HEK293 (cell line): Measurements from ENCODE around the gene MARK4.

Experiments used
- CTCF ChIA-PET: fragments of 350-600 bp; formaldehyde crosslinking; extraction: SDS; loops from one replicate; lab custom pipeline; 2021; ENCODE audit warnings: antibody characterized with exemption; lab: Yijun Ruan, JAX
- POLR2A ChIA-PET: fragments of 300-600 bp; formaldehyde crosslinking; extraction: SDS; loops from one replicate; lab custom pipeline; 2020; ENCODE audit warnings: antibody characterized with exemption, inconsistent platforms; lab: Yijun Ruan, JAX
- H3K27ac ChIP-seq: fragments of 200-500 bp; sonication (Bioruptor generic); 2 replicates; pipeline ENCODE4 v1.5.1; 2014; ENCODE audit warnings: low read depth, low read length, control low read depth, inconsistent platforms; ENCODE audit errors: extremely low read depth
- H3K36me3 ChIP-seq, 2 experiments: fragments of 200-500 bp in 1 of 2; sonication (Bioruptor generic) in 1 of 2; 1 replicate in 1 of 2; 2 replicates in 1 of 2; pipeline ENCODE4 v1.5.1; 2014 to 2017; ENCODE audit warnings: inconsistent platforms in 2 of 2, low read length in 2 of 2; ENCODE audit not compliant: control insufficient read depth in 2 of 2, insufficient read depth in 1 of 2
- H3K4me1 ChIP-seq: fragments of 200-500 bp; sonication (Bioruptor generic); 2 replicates; pipeline ENCODE4 v1.5.1; 2014; ENCODE audit warnings: mild to moderate bottlenecking, low read length, inconsistent platforms; ENCODE audit not compliant: control insufficient read depth, insufficient read depth
- H3K4me3 ChIP-seq: 2 replicates; pipeline ENCODE4 v1.5.1; 2011; ENCODE audit warnings: low read depth, mild to moderate bottlenecking, control low read depth, low read length, moderate library complexity
- H3K9me3 ChIP-seq: fragments of 200-500 bp; sonication (Bioruptor generic); 2 replicates; pipeline ENCODE4 v1.5.1; 2014; ENCODE audit warnings: low read depth, low read length, inconsistent platforms; ENCODE audit not compliant: control insufficient read depth, insufficient read depth
- GLI4 ChIP-seq: fragments of 450-650 bp; formaldehyde crosslinking; IDR thresholded peaks from 2 replicates; pipeline ENCODE4 v1.5.1; 2016; ENCODE audit warnings: missing biosample characterization, missing genetic modification characterization
- KLF9 ChIP-seq: fragments of 450-650 bp; formaldehyde crosslinking; IDR thresholded peaks from 2 replicates; pipeline ENCODE4 v1.5.1; 2016; ENCODE audit warnings: missing biosample characterization, missing genetic modification characterization, low read depth
- SCRT2 ChIP-seq: fragments of 450-650 bp; formaldehyde crosslinking; IDR thresholded peaks from 2 replicates; pipeline ENCODE4 v1.5.1; 2016; ENCODE audit warnings: missing biosample characterization, missing genetic modification characterization
- TRIM28 ChIP-seq: IDR thresholded peaks from 2 replicates; pipeline ENCODE4 v1.6.1; 2011; ENCODE audit warnings: low read length, control low read depth, borderline replicate concordance
- WT1 ChIP-seq: fragments of 450-650 bp; formaldehyde crosslinking; IDR thresholded peaks from 2 replicates; pipeline ENCODE4 v1.5.1; 2016; ENCODE audit warnings: missing biosample characterization, missing genetic modification characterization
- ZNF132 ChIP-seq: fragments of 450-650 bp; formaldehyde crosslinking; IDR thresholded peaks from 2 replicates; pipeline ENCODE4 v1.5.1; 2017; ENCODE audit warnings: missing biosample characterization, missing genetic modification characterization, borderline replicate concordance
- ZNF146 ChIP-seq: fragments of 450-650 bp; formaldehyde crosslinking; IDR thresholded peaks from 2 replicates; pipeline ENCODE4 v1.5.1; 2016; ENCODE audit warnings: missing biosample characterization, missing genetic modification characterization
- ZNF16 ChIP-seq: fragments of 450-650 bp; formaldehyde crosslinking; IDR thresholded peaks from 2 replicates; pipeline ENCODE4 v1.5.1; 2016; ENCODE audit warnings: low read depth, missing biosample characterization, missing genetic modification characterization
- ZNF214 ChIP-seq: fragments of 450-650 bp; formaldehyde crosslinking; IDR thresholded peaks from 2 replicates; pipeline ENCODE4 v1.5.1; 2017; ENCODE audit warnings: missing biosample characterization, mild to moderate bottlenecking, missing genetic modification characterization, borderline replicate concordance
- ZNF394 ChIP-seq: fragments of 450-650 bp; formaldehyde crosslinking; IDR thresholded peaks from 2 replicates; pipeline ENCODE4 v1.5.1; 2016; ENCODE audit warnings: missing biosample characterization, missing genetic modification characterization, mild to moderate bottlenecking, moderate library complexity, borderline replicate concordance
- ZNF510 ChIP-seq: fragments of 450-650 bp; formaldehyde crosslinking; IDR thresholded peaks from 2 replicates; pipeline ENCODE4 v1.5.1; 2018; ENCODE audit warnings: mild to moderate bottlenecking, missing genetic modification characterization, missing biosample characterization; ENCODE audit not compliant: insufficient replicate concordance
- ZNF555 ChIP-seq: fragments of 450-650 bp; formaldehyde crosslinking; conservative IDR thresholded peaks from 2 replicates; pipeline ENCODE4 v1.5.1; 2017; ENCODE audit warnings: missing biosample characterization, mild to moderate bottlenecking, missing genetic modification characterization, inconsistent platforms
- ZNF561 ChIP-seq: fragments of 450-650 bp; IDR thresholded peaks from 2 replicates; pipeline ENCODE4 v1.5.1; 2018; ENCODE audit warnings: missing biosample characterization, missing genetic modification characterization, borderline replicate concordance
- ZNF623 ChIP-seq: fragments of 450-650 bp; formaldehyde crosslinking; IDR thresholded peaks from 2 replicates; pipeline ENCODE4 v1.5.1; 2016; ENCODE audit warnings: missing biosample characterization, missing genetic modification characterization
- ZNF670 ChIP-seq: fragments of 450-650 bp; formaldehyde crosslinking; IDR thresholded peaks from 2 replicates; pipeline ENCODE4 v1.5.1; 2016; ENCODE audit warnings: missing biosample characterization, missing genetic modification characterization, low read depth
- ZNF791 ChIP-seq: fragments of 450-650 bp; formaldehyde crosslinking; IDR thresholded peaks from 2 replicates; pipeline ENCODE4 v1.5.1; 2016; ENCODE audit warnings: missing biosample characterization, missing genetic modification characterization
- ZSCAN23 ChIP-seq: fragments of 450-650 bp; formaldehyde crosslinking; IDR thresholded peaks from 2 replicates; pipeline ENCODE4 v1.5.1; 2016; ENCODE audit warnings: missing biosample characterization, missing genetic modification characterization
- TF ChIP-seq, protein P1 (sequence below): fragments of 450-650 bp; formaldehyde crosslinking; IDR thresholded peaks from 2 replicates; pipeline ENCODE4 v1.5.1; 2016; ENCODE audit warnings: missing biosample characterization, missing genetic modification characterization
- TF ChIP-seq, protein P2 (sequence below): fragments of 450-650 bp; formaldehyde crosslinking; IDR thresholded peaks from 2 replicates; pipeline ENCODE4 v1.5.1; 2016; ENCODE audit warnings: missing biosample characterization, missing genetic modification characterization
- TF ChIP-seq, protein P3 (sequence below): fragments of 450-650 bp; formaldehyde crosslinking; IDR thresholded peaks from 2 replicates; pipeline ENCODE4 v1.5.1; 2016; ENCODE audit warnings: missing biosample characterization, missing genetic modification characterization, borderline replicate concordance

MARK4 gene

DNA sequence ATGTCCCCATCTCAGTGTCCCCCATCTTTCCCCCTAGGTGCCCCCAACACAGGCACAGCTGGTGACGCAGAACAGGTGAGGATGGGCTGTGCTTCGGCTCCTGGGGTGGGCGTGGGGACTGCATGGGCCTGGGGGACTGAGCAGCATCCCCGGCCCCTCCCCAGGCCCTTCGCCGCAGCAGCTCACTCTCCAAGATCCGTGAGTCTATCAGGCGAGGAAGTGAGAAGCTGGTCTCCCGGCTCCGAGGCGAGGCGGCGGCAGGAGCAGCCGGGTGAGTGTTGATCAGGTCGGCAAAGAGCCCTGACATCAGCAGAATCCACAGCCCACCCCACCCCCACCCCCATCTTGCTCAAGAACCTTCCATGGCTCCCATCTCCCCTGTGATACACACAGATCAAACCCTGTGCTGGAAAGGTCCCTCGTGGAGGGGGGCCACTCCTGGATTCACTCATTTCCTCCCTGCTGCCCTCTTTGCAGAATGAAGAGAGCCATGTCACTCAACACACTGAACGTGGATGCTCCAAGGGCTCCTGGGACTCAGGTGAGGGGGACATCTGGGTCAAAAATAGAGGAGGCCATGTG, 99.5 kb downstream of the MARK4 start:
- peaks cover 13 to 79% of the 10 kb centered on the region in 2 experiments for H3K36me3 ChIP-seq
- POLR2A ChIA-PET: interaction anchor here (0.6 to 1.1 kb wide), 3 partner anchors 12 to 151 kb away, joined by 3 to 4 read pairs (median 3); no protein-coding TSS in a partner anchor
- CTCF ChIA-PET: interaction anchor here (0.8 kb wide), 1 partner anchor 134 kb away, joined by 7 read pairs; no protein-coding TSS in a partner anchor

DNA sequence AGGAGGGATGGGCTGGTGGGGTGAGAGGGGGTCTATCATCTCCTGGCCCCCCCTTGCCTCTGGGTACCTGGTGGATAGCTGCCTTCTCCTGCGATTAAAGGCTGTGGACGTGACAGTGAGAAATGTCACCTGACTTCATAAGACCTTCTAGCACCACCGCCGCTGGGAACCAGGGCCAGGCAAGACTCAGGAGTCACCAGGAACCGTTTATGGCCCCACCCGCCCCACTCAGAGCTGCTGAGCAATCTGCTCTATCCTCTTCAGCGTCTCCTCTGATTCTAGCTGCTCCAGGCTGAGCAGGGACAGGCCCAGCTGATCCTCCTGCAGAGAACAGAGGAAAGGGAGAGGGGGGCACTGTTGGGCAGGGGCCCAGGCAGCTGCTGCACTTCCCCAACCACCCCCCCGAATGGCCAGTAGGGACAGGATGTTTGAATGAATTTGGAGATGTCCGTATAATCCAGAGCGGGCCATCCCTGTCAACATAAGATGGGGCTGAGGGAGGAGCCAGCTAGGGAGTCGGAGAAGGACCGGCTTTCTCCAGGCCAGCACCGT, 100.4 kb downstream of the MARK4 start:
- no peak overlapping the region for H3K4me3 ChIP-seq
- H3K27ac ChIP-seq: no peak overlapping the region
- no peak for TF ChIP-seq WT1 (tag by site-specific recombination)
- TF ChIP-seq, protein P1, sequence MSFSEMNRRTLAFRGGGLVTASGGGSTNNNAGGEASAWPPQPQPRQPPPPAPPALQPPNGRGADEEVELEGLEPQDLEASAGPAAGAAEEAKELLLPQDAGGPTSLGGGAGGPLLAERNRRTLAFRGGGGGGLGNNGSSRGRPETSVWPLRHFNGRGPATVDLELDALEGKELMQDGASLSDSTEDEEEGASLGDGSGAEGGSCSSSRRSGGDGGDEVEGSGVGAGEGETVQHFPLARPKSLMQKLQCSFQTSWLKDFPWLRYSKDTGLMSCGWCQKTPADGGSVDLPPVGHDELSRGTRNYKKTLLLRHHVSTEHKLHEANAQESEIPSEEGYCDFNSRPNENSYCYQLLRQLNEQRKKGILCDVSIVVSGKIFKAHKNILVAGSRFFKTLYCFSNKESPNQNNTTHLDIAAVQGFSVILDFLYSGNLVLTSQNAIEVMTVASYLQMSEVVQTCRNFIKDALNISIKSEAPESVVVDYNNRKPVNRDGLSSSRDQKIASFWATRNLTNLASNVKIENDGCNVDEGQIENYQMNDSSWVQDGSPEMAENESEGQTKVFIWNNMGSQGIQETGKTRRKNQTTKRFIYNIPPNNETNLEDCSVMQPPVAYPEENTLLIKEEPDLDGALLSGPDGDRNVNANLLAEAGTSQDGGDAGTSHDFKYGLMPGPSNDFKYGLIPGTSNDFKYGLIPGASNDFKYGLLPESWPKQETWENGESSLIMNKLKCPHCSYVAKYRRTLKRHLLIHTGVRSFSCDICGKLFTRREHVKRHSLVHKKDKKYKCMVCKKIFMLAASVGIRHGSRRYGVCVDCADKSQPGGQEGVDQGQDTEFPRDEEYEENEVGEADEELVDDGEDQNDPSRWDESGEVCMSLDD: no peak
- no peak for TF ChIP-seq ZNF555
- TF ChIP-seq ZNF394 (tag by site-specific recombination): peak; percentile 75; the same call in 1 of the 2 replicates
- no peak for TF ChIP-seq ZNF214
- TF ChIP-seq ZNF146: no peak
- H3K36me3 ChIP-seq: peaks cover 17 to 88% of the 10 kb centered on the region in 2 experiments
- CTCF ChIA-PET: interaction anchor here (0.6 to 1.0 kb wide), 3 partner anchors 10 to 151 kb away, joined by 3 to 5 read pairs (median 3); no protein-coding TSS in a partner anchor
- H3K4me1 ChIP-seq: no peaks in the 10 kb centered on the region
- POLR2A ChIA-PET: interaction anchor here (0.6 to 1.1 kb wide), 2 partner anchors 13 to 152 kb away, joined by 3 read pairs; no protein-coding TSS in a partner anchor
- no peaks in the 10 kb centered on the region for H3K9me3 ChIP-seq

More for the DNA sequence above, 99.5 kb downstream of the MARK4 start:
- Histone ChIP-seq H3K9me3 (no peaks in the 10 kb centered on the region), H3K27ac (no peak overlapping the region), H3K4me3 (no peak overlapping the region), H3K4me1 (no peaks in the 10 kb centered on the region)
- TF ChIP-seq ZNF132 (tag by site-specific recombination) (no peak), ZNF16 (peak; percentile 75)

DNA sequence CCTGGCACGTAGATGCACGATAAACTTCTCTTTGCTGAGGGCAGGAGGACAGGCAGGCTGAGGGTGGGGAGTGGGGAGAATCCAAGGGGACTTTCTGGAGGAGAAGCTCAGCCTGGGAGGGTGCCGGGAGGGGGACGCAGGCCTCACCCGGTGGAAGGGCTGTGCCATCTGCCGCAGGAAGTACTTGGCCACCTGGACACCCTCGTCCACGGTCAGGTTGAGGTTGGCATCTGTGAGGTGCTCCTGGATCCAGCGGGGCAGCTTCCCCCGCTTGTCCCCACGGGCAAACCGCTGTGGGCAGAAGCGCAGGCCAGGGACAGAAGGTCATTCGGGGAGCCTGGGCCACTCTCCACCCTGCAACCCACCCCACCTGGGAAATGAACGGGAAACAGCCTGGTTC, 101.0 kb downstream of the MARK4 start:
- Histone ChIP-seq H3K4me3 (no peak overlapping the region), H3K9me3 (no peaks in the 10 kb centered on the region), H3K36me3 (peaks cover 19 to 94% of the 10 kb centered on the region in 2 experiments), H3K4me1 (no peaks in the 10 kb centered on the region), H3K27ac (no peak overlapping the region)
- TF ChIP-seq ZNF791 (tag by site-specific recombination): no peak
- no peak for TF ChIP-seq GLI4 (tag by site-specific recombination)
- TF ChIP-seq ZSCAN23 (tag by site-specific recombination): no peak
- TF ChIP-seq ZNF561: no peak
- TF ChIP-seq SCRT2 (tag by site-specific recombination): no peak
- TF ChIP-seq KLF9 (tag by site-specific recombination): no peak
- TF ChIP-seq ZNF510: no peak
- TF ChIP-seq, protein P2, sequence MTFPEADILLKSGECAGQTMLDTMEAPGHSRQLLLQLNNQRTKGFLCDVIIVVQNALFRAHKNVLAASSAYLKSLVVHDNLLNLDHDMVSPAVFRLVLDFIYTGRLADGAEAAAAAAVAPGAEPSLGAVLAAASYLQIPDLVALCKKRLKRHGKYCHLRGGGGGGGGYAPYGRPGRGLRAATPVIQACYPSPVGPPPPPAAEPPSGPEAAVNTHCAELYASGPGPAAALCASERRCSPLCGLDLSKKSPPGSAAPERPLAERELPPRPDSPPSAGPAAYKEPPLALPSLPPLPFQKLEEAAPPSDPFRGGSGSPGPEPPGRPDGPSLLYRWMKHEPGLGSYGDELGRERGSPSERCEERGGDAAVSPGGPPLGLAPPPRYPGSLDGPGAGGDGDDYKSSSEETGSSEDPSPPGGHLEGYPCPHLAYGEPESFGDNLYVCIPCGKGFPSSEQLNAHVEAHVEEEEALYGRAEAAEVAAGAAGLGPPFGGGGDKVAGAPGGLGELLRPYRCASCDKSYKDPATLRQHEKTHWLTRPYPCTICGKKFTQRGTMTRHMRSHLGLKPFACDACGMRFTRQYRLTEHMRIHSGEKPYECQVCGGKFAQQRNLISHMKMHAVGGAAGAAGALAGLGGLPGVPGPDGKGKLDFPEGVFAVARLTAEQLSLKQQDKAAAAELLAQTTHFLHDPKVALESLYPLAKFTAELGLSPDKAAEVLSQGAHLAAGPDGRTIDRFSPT (tag by site-specific recombination): no peak
- TF ChIP-seq, protein P3, sequence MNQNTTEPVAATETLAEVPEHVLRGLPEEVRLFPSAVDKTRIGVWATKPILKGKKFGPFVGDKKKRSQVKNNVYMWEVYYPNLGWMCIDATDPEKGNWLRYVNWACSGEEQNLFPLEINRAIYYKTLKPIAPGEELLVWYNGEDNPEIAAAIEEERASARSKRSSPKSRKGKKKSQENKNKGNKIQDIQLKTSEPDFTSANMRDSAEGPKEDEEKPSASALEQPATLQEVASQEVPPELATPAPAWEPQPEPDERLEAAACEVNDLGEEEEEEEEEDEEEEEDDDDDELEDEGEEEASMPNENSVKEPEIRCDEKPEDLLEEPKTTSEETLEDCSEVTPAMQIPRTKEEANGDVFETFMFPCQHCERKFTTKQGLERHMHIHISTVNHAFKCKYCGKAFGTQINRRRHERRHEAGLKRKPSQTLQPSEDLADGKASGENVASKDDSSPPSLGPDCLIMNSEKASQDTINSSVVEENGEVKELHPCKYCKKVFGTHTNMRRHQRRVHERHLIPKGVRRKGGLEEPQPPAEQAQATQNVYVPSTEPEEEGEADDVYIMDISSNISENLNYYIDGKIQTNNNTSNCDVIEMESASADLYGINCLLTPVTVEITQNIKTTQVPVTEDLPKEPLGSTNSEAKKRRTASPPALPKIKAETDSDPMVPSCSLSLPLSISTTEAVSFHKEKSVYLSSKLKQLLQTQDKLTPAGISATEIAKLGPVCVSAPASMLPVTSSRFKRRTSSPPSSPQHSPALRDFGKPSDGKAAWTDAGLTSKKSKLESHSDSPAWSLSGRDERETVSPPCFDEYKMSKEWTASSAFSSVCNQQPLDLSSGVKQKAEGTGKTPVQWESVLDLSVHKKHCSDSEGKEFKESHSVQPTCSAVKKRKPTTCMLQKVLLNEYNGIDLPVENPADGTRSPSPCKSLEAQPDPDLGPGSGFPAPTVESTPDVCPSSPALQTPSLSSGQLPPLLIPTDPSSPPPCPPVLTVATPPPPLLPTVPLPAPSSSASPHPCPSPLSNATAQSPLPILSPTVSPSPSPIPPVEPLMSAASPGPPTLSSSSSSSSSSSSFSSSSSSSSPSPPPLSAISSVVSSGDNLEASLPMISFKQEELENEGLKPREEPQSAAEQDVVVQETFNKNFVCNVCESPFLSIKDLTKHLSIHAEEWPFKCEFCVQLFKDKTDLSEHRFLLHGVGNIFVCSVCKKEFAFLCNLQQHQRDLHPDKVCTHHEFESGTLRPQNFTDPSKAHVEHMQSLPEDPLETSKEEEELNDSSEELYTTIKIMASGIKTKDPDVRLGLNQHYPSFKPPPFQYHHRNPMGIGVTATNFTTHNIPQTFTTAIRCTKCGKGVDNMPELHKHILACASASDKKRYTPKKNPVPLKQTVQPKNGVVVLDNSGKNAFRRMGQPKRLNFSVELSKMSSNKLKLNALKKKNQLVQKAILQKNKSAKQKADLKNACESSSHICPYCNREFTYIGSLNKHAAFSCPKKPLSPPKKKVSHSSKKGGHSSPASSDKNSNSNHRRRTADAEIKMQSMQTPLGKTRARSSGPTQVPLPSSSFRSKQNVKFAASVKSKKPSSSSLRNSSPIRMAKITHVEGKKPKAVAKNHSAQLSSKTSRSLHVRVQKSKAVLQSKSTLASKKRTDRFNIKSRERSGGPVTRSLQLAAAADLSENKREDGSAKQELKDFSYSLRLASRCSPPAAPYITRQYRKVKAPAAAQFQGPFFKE (tag by site-specific recombination): no peak
- TF ChIP-seq ZNF670 (tag by site-specific recombination): no peak
- no peak for TF ChIP-seq TRIM28
- no peak for TF ChIP-seq ZNF623 (tag by site-specific recombination)
- POLR2A ChIA-PET: no interaction called here
- CTCF ChIA-PET: interaction anchor here (0.9 to 1.0 kb wide), 2 partner anchors 11 to 50 kb away, joined by 3 to 5 read pairs; no protein-coding TSS in a partner anchor
